ENCODE data around the gene ZPR1. TPM values are rescaled to one million over a fixed set of nuclear protein-coding genes. Genes with fewer than 3 reads are reported as not detected.
"Not testable (repeated sequence)": the region's sequence is repeated elsewhere in the genome, so short reads cannot be mapped to it uniquely, and the experiment has no call there.

The ZPR1 gene
- polyA plus RNA-seq, 3 donors = 23.7 to 39.2 (median 27.7) TPM

DNA sequence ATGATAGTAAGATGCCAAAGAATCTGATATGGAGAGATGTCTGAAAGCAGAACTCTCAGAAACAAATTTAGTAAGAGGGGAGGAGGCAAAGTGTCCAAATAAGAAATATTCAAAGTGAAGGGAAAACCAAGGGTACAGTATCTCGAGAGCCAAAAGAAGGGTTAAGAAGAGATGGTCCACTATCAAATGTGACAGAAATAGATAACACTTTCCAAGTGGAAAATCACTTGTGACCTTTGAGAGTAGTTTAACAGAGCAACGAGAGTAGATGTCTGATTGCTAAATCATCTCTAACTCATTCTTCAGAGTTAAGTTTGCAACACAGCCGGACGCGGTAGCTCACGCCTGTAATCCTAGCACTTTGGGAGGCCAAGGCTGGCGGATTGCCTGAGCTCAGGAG lies 10.8 kb downstream of the ZPR1 start:
- 67 to 76% (median 68%) methylated on average over 7 of the region's 7 CpGs for WGBS, 3 donors
- no peak overlapping the region for H3K27ac ChIP-seq (ENCODE audit: low read depth, low read length)

GRCh38 chr11:116776522-116776984 lies 11.3 kb downstream of the ZPR1 start:
- H3K27ac ChIP-seq (ENCODE audit: low read depth, low read length) = no peak overlapping the region

GRCh38 chr11:116775975-116776374 lies 11.8 kb downstream of the ZPR1 start:
- WGBS, 3 donors = 83 to 97% (median 96%) methylated on average over 5 of the region's 5 CpGs
- no peak overlapping the region for H3K27ac ChIP-seq (ENCODE audit: low read depth, low read length)

DNA sequence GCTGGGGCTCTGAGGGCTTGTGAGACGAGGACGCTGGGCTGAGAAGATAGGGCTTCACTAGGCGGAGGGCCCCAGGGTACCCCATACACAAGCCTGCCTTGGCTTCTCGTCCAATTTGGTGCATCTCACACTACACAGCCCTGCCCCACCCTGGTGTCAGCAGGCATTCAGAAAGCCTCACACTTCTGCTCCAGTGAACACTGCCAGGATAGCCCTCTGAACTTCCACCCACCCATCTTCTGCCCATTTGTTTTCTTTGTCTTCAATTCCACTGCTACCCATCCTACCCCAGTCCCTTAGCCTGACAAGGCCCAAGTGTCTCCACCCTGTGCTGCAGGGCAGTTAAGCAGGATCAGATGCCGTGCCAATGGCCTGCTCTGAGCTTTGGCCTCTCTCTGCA lies 13.2 kb downstream of the ZPR1 start:
- WGBS, 3 donors = 89 to 91% (median 90%) methylated on average over 5 of the region's 5 CpGs
- no peak overlapping the region for H3K27ac ChIP-seq (ENCODE audit: low read depth, low read length)

- H3K27ac ChIP-seq (ENCODE audit: low read depth, low read length) = no peak overlapping the region
- WGBS, 3 donors = 3% methylated on average over 24 to 25 of the region's 25 CpGs
These were observed 14.4 kb downstream of the ZPR1 start for GRCh38 chr11:116773203-116774097.

DNA sequence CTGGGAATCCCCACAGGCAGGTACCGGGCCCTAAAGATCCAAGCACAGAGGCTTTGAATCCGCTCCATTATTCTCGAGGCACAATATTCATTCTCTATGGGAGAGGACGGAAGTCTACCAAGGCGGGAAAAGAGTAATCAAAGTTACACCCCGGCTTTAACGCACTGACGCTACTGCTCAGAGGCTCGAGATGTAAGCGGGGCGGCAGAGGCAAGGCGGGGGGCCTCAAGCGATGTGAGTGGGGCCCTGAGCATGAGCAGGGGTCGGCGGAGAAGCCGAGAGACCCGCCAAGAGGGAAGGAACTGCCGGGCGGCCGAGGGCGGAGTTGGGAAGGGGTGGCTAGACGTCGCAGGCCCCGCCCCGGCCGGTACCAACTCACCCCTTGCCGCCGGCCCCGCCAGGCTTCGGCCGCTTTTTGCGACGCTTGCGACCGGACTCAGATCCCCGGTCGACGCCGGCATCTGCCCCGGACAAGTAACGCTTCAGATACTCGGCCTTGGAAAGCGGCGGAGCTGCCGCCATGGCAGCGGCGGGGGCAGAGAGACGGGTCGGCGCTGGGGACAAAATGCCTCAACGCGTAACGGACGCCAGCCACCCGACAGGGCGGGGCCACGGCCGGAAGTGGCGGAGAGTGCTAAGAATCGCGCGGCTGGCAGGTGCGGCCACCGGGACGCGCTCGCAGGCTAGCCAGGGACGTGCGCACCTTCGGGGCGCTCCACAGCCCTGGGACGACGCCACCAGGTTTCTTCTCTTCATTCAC lies 15.2 kb downstream of the ZPR1 start, which contains the start of gene BUD13:
Gene BUD13 (minus strand): TSS at position 545 of the 760 bp plus-strand sequence. CDS start 23 bp downstream, at position 522.
- H3K27ac ChIP-seq (ENCODE audit: low read depth, low read length) = no peak within 1 kb of the TSS
- 0% methylated on average over 69 to 73 of the region's 73 CpGs for WGBS, 3 donors

- no peak overlapping the region for H3K27ac ChIP-seq (ENCODE audit: low read depth, low read length)
- 2 to 4% (median 2%) methylated on average over 2 of the region's 2 CpGs for WGBS, 3 donors
These were observed 15.9 kb downstream of the ZPR1 start for GRCh38 chr11:116771935-116772334.

GRCh38 chr11:116762132-116762531 lies 25.7 kb downstream of the ZPR1 start:
- 84 to 89% (median 86%) methylated on average over 2 of the region's 2 CpGs for WGBS, 3 donors
- no peak overlapping the region for H3K27ac ChIP-seq (ENCODE audit: low read depth, low read length)

DNA sequence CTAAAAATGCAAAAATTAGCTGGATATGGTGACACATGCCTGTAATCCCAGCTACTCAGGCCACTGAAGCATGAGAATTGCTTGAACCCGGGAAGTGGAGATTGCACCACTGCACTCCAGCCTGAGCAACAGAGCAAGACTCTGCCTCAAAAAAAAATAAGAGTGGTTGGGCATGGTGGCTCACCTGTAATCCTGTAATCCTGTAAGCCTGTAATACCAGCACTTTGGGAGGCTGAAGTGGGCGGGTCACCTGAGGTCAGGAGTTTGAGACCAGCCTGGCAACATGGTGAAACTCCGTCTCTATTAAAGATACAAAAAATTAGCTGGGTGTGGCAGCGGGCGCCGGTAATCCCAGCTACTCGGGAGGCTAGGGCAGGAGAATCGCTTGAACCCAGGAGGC lies 31.8 kb downstream of the ZPR1 start:
- not testable (repeated sequence) for H3K27ac ChIP-seq (ENCODE audit: low read depth, low read length)
- WGBS, 3 donors = 82 to 98% (median 85%) methylated on average over 8 of the region's 8 CpGs

DNA sequence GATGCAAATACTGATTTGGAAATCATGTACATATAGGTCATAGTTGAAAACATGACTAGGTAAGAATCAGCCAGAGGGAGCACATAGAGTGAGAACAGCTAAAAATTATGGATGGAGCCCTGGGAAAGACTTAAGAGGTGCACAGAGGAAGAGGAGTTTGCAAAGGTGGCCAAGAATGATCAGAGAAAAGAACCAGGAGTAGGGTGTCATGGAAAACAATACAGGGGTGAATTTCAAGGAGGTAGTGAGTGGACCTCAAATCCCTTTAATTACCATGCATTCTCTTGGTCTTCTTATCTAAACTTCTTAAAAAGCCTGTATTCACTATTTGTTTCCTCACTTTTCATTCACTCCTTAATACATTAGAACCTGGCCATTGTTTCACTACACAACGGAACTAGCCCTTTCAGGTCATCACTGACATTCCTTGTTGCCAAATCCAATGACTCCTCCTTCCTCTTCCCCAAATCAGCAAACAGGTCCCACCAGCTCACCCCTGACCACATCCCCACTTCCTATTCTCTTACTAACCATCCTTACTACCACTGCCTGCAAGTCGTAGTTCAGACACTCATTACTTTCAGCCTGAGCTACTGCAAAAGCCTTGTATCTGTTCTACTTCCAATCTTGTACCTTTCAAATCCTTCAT lies 37.6 kb downstream of the ZPR1 start:
- 48 to 95% (median 65%) methylated on average over 2 of the region's 2 CpGs for WGBS, 3 donors
- H3K27ac ChIP-seq (ENCODE audit: low read depth, low read length) = no peak overlapping the region

- H3K27ac ChIP-seq (ENCODE audit: low read depth, low read length) = no peak overlapping the region
- 85 to 88% (median 85%) methylated on average over 6 of the region's 6 CpGs for WGBS, 3 donors
These were observed 45.7 kb downstream of the ZPR1 start for GRCh38 chr11:116742104-116742503.

GRCh38 chr11:116740741-116741140 lies 47.1 kb downstream of the ZPR1 start:
- WGBS, 3 donors = 64 to 67% (median 65%) methylated on average over 4 of the region's 4 CpGs
- no peak overlapping the region for H3K27ac ChIP-seq (ENCODE audit: low read depth, low read length)

DNA sequence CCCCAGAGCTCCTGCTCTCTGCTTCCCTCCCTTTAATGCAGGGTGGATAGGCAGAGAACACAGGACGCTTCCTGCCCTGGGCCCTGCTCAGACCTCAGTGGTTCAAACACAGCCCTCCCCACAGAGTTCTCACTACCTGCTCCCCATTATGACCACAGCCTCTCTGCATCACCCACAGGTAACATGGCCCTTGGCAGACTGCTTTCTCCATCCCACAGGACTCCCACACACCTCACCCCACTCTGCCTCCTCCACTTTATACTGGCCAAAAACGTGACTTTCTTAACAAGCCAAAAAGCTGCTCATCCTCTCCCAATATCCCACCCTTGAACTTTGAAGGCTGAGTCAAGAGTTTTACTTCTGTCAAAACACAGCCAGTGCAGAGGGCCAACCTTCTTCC lies 48.8 kb downstream of the ZPR1 start:
- no peak overlapping the region for H3K27ac ChIP-seq (ENCODE audit: low read depth, low read length)
- 69 to 81% (median 77%) methylated on average over 2 of the region's 2 CpGs for WGBS, 3 donors

- 90 to 96% (median 91%) methylated on average over 3 of the region's 3 CpGs for WGBS, 3 donors
- no peak overlapping the region for H3K27ac ChIP-seq (ENCODE audit: low read depth, low read length)
These were observed 51.1 kb downstream of the ZPR1 start for GRCh38 chr11:116736763-116737162.

- H3K27ac ChIP-seq (ENCODE audit: low read depth, low read length) = no peak overlapping the region
- 76 to 79% (median 77%) methylated on average over 11 of the region's 11 CpGs for WGBS, 3 donors
These were observed 53.8 kb downstream of the ZPR1 start for GRCh38 chr11:116733969-116734508.

DNA sequence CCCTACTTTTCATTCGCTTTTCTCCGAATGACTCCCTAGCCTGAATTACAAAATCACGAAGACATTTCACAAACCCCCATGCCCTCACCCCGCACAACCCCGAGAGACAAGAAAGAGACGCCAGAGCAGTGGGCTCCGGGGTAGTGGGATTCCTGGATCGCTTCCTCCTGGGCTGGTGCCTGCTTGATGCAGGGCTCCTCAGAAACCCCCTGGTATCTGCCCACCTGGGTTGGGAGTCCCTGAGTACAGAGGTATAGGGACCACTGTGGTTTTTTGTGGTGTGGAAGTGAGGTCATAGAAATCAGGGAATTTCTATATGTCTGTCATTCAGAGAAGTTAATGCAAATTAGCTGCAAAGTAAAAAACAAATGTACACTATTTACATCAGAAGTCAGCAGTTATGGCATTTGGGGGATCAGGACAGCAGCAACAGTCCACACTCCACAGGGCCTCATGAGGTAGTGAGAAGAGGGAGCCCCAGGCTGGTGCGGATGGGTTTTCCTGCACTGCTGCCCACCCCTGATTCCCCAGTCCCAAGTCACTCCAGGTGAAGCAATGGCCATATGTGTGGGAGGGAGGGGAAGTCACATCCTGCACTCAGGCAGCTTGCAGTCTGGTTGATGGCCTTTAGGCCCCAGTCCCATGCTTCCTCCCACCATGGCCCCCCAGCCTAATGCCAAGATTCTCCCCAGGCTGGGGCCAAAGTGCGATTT lies 54.6 kb downstream of the ZPR1 start:
- H3K27ac ChIP-seq (ENCODE audit: low read depth, low read length) = no peak overlapping the region
- WGBS, 3 donors = 59 to 71% (median 66%) methylated on average over 10 of the region's 10 CpGs

DNA sequence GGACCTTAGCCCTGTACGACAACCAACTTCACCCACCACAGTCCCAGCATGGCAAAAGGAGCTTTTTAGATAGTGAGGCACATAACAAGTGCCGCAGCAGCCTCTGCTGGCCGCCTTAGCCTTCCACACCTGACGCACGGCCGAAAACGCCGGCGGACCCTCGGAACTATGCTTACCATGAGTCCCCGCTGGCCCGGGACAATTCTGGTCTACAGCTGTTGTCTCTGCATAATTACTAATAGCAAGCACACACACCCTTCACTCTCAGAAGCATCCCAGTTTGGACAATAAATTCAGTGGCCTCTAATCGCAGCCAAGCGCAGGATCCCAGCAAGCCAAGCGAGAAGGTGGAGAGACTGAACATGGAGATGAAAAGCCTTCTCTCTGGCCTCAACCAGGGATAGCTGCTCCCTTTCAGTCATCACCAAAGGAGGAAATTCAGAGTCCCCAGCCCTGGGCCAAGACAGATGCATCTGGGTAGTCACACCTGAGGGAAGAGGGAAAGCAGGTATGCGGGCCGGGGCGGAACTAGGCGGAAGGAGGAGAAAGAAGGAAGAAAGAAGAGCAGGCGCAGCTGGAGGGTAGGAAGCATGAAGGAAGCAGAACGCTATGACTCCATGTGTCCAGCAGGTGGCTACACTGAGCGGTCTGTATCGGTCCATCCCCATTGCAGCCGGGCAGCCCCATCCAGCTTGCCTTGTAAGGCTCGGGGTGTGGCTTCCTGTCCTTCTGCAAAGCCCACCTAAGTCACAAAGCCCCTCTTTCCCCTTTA lies 55.4 kb downstream of the ZPR1 start:
- whole genome bisulfite sequencing, 3 donors = 26 to 42% (median 40%) methylated on average over 25 of the region's 25 CpGs
- H3K27ac ChIP-seq (ENCODE audit: low read depth, low read length) = no peak overlapping the region

Data from adipose tissue (tissue), 3 donors.